Panc1 (cell line): Measurements from ENCODE around the gene ZNF578. TPM values are rescaled to one million over a fixed set of nuclear protein-coding genes. Genes with fewer than 3 reads are reported as not detected.
"Not testable (repeated sequence)": the region's sequence is repeated elsewhere in the genome, so short reads cannot be mapped to it uniquely, and the experiment has no call there.

Source experiments
- ATAC-seq: fragments of 200-7000 bp; cut with Tn5 transposase; 2 replicates; pipeline ENCODE4 v1.9.1; 2020; ENCODE audit warnings: mild to moderate bottlenecking, moderate library complexity
- BruUV-seq: library from RNA; stranded (reverse); fragments of 400-500 nt; replicated peaks from 2 replicates; lab custom pipeline; 2021; lab: Mats Ljungman, UMichigan
- CTCF ChIA-PET: fragments of 300-600 bp; sonication (Branson Sonifier 250); formaldehyde crosslinking; loops from one replicate; lab custom pipeline; 2022; ENCODE audit warnings: antibody characterized with exemption; lab: Charles Lee
- POLR2A ChIA-PET: fragments of 300-600 bp; sonication (Branson Sonifier 250); formaldehyde crosslinking; loops from one replicate; lab custom pipeline; 2022; ENCODE audit warnings: antibody characterized with exemption; lab: Charles Lee
- DNase-seq: peaks from one replicate; pipeline ENCODE4 v3.0.0-alpha.2; 2010; ENCODE audit warnings: low read depth, low spot score
- H3K27ac ChIP-seq: 2 replicates; pipeline ENCODE4 v1.5.1; 2011; ENCODE audit warnings: mild to moderate bottlenecking, low read length, inconsistent platforms
- H3K27me3 ChIP-seq: fragments of 200-500 bp; sonication (Bioruptor generic); 2 replicates; pipeline ENCODE4 v1.6.0; 2014; ENCODE audit warnings: low read length, inconsistent platforms; ENCODE audit not compliant: control insufficient read depth, insufficient read depth
- H3K36me3 ChIP-seq: fragments of 200-500 bp; sonication (Bioruptor generic); 2 replicates; pipeline ENCODE4 v1.5.1; 2014; ENCODE audit warnings: inconsistent platforms, mild to moderate bottlenecking, low read length, moderate library complexity; ENCODE audit not compliant: control insufficient read depth, insufficient read depth
- H3K4me1 ChIP-seq: 2 replicates; pipeline ENCODE4 v1.5.1; 2011; ENCODE audit warnings: inconsistent platforms, mild to moderate bottlenecking, low read length, moderate library complexity; ENCODE audit not compliant: control insufficient read depth, insufficient read depth
- H3K4me3 ChIP-seq, 2 experiments: 2 replicates each; pipeline ENCODE4 v1.5.1; 2011 to 2012; ENCODE audit warnings: low read depth in 2 of 2, low read length in 2 of 2, mild to moderate bottlenecking in 2 of 2, inconsistent platforms in 1 of 2, moderate library complexity in 1 of 2
- H3K9me3 ChIP-seq: fragments of 200-500 bp; sonication (Bioruptor generic); 2 replicates; pipeline ENCODE4 v1.5.1; 2014; ENCODE audit warnings: low read depth, mild to moderate bottlenecking, inconsistent platforms, low read length, moderate library complexity; ENCODE audit not compliant: control insufficient read depth, insufficient read depth
- POLR2AphosphoS5 ChIP-seq: IDR thresholded peaks from 2 replicates; pipeline ENCODE4 v1.6.1; 2012; ENCODE audit warnings: mild to moderate bottlenecking, low read depth, low read length, moderate library complexity
- SIN3A ChIP-seq: IDR thresholded peaks from 2 replicates; pipeline ENCODE4 v1.6.1; 2012; ENCODE audit warnings: low read depth, mild to moderate bottlenecking, low read length, moderate library complexity, borderline replicate concordance; ENCODE audit not compliant: insufficient read depth
- TCF7L2 ChIP-seq: IDR thresholded peaks from 2 replicates; pipeline ENCODE4 v1.6.1; 2011; ENCODE audit warnings: mild to moderate bottlenecking, low read depth, low read length, inconsistent platforms
- in situ Hi-C: cut with HindIII; loops from 2 replicates; pipeline ENCODE4 v1.10.0; 2016; ENCODE audit warnings: low sequenced_read_pairs, low pct_unique_long_range_greater_than_20kb
- intact Hi-C: fragments of 100-400 bp; cut with micrococcal nuclease; formaldehyde crosslinking; loops from one replicate; pipeline ENCODE4 v1.10.0; 2022; ENCODE audit not compliant: unreplicated experiment
- total RNA-seq: library from RNA; stranded (reverse); gene quantifications from one replicate; pipeline ENCODE4 v1.2.1, GENCODE V29; 2021; ENCODE audit not compliant: unreplicated experiment
- TF ChIP-seq, protein P1 (sequence below): fragments of 450-650 bp; IDR thresholded peaks from 2 replicates; pipeline ENCODE4 v1.5.1; 2017; ENCODE audit warnings: mild to moderate bottlenecking
- TF ChIP-seq, protein P2 (sequence below), 2 experiments: IDR thresholded peaks; 2 replicates each; pipeline ENCODE4 v1.6.1; 2011 to 2012; ENCODE audit warnings: low read depth in 2 of 2, control low read depth in 1 of 2, low read length in 1 of 2, mild to moderate bottlenecking in 1 of 2, moderate library complexity in 1 of 2; ENCODE audit not compliant: insufficient read depth in 1 of 2

The ZNF578 gene
- total RNA-seq, 1 experiment from 2014 or later, result not detected

DNA sequence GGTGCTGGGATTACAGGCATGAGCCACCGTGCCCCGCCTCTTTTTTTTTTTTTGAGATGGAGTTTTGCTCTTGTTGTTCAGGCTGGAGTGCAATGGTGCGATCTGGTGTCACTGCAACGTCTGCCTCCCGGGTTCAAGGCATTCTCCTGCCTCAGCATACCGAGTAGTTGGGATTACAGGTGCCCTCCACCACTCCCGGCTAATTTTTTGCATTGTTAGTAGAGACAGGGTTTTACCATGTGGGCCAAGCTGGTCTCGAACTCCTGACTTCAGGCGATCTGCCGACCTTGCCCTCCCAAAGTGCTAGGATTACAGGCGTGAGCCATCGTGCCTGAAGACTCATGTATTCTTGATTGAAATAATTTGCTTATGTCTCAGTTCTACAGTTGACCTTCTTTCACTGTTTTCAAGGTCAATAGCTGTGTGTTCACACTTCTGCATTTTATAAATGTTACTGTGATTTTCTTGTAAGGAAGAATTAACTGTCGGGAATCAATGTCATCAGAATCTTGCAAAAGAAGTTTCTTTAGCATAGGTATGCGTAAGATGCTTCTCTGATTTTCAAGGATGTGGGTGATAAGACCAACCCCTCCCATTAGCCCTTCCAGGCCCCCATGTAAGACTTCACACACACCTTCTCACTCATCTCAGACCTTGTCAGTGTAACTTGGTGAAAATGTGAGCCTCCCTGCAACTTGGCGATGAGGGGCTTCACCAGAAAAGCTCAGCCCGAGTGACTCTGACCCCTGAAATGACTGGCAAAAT lies 104.1 kb downstream of the ZNF578 start:
- POLR2A ChIA-PET, result no interaction called here
- BruUV-seq, result no TSS peak
- DNase-seq, result no peak
- Histone ChIP-seq H3K36me3 (no peaks in the 10 kb centered on the region), H3K27me3 (no peaks in the 10 kb centered on the region), H3K4me3 (no peak overlapping the region), H3K27ac (no peak overlapping the region), H3K9me3 (peaks cover 33% of the 10 kb centered on the region; the same call in 1 of the 2 replicates), H3K4me1 (no peaks in the 10 kb centered on the region)
- CTCF ChIA-PET, result no interaction called here
- ATAC-seq, result no peak
- TF ChIP-seq, protein P1, sequence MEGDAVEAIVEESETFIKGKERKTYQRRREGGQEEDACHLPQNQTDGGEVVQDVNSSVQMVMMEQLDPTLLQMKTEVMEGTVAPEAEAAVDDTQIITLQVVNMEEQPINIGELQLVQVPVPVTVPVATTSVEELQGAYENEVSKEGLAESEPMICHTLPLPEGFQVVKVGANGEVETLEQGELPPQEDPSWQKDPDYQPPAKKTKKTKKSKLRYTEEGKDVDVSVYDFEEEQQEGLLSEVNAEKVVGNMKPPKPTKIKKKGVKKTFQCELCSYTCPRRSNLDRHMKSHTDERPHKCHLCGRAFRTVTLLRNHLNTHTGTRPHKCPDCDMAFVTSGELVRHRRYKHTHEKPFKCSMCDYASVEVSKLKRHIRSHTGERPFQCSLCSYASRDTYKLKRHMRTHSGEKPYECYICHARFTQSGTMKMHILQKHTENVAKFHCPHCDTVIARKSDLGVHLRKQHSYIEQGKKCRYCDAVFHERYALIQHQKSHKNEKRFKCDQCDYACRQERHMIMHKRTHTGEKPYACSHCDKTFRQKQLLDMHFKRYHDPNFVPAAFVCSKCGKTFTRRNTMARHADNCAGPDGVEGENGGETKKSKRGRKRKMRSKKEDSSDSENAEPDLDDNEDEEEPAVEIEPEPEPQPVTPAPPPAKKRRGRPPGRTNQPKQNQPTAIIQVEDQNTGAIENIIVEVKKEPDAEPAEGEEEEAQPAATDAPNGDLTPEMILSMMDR, result no peak
- TF ChIP-seq POLR2AphosphoS5 (no peak), SIN3A (no peak), TCF7L2 (no peak)
- TF ChIP-seq, protein P2, sequence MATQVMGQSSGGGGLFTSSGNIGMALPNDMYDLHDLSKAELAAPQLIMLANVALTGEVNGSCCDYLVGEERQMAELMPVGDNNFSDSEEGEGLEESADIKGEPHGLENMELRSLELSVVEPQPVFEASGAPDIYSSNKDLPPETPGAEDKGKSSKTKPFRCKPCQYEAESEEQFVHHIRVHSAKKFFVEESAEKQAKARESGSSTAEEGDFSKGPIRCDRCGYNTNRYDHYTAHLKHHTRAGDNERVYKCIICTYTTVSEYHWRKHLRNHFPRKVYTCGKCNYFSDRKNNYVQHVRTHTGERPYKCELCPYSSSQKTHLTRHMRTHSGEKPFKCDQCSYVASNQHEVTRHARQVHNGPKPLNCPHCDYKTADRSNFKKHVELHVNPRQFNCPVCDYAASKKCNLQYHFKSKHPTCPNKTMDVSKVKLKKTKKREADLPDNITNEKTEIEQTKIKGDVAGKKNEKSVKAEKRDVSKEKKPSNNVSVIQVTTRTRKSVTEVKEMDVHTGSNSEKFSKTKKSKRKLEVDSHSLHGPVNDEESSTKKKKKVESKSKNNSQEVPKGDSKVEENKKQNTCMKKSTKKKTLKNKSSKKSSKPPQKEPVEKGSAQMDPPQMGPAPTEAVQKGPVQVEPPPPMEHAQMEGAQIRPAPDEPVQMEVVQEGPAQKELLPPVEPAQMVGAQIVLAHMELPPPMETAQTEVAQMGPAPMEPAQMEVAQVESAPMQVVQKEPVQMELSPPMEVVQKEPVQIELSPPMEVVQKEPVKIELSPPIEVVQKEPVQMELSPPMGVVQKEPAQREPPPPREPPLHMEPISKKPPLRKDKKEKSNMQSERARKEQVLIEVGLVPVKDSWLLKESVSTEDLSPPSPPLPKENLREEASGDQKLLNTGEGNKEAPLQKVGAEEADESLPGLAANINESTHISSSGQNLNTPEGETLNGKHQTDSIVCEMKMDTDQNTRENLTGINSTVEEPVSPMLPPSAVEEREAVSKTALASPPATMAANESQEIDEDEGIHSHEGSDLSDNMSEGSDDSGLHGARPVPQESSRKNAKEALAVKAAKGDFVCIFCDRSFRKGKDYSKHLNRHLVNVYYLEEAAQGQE (IDR thresholded peaks at IDR 0.05; ENCODE audit: insufficient read depth in 1 of 2, low read depth in 2 of 2, low read length in 1 of 2), result no peak
- in situ Hi-C loops, result no loop called here
- intact Hi-C loops, result no loop called here

DNA sequence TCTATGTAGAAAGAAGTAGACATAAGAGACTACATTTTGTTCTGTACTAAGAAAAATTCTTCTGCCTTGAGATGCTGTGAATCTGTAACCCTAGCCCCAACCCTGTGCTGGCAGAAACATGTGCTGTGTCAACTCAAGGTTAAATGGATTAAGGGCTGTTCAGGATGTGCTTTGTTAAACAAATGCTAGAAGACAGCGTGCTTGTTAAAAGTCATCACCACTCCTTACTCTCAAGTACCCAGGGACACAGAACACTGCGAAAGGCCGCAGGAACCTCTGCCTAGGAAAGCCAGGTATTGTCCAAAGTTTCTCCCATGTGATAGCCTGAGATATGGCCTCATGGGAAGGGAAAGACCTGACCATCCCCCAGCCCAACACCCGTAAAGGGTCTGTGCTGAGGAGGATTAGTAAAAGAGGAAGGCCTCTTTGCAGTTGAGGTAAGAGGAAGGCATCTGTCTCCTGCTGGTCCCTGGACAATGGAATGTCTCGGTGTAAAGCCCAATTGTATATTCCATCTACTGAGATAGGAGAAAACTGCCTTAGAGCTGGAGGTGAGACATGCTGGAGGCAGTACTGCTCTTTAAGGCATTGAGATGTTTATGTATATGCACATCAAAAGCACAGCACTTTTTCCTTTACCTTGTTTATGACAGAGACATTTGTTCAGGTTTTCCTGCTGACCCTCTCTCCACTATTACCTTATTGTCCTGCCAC lies 105.5 kb downstream of the ZNF578 start:
- H3K4me3 ChIP-seq, intact Hi-C loops, CTCF ChIA-PET, in situ Hi-C loops, DNase-seq, H3K27ac ChIP-seq, ATAC-seq, BruUV-seq, POLR2A ChIA-PET, H3K4me1 ChIP-seq, H3K27me3 ChIP-seq, H3K36me3 ChIP-seq: not testable (repeated sequence)
- H3K9me3 ChIP-seq, result peaks cover 23% of the 10 kb centered on the region; the same call in 1 of the 2 replicates

DNA sequence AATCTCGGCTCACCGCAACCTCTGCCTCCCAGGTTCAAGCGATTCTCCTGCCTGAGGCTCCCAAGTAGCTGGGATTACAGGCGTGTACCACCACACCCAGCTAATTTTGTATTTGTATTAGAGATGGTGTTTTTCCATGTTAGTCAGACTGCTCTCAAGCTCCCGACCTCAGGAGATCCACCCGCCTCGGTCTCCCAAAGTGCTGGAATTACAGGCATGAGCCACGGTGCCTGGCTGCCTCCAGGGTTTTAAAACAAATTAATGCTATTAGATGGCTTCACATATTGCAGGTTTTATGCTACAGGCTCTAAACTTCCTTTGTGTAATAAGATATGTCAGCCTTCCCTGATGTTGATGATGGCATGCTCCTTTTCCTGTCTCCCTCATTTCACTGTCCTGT lies 108.3 kb downstream of the ZNF578 start:
- CTCF ChIA-PET, H3K9me3 ChIP-seq, DNase-seq, in situ Hi-C loops, POLR2A ChIA-PET, H3K36me3 ChIP-seq, H3K4me1 ChIP-seq, H3K4me3 ChIP-seq, BruUV-seq, intact Hi-C loops, H3K27ac ChIP-seq, H3K27me3 ChIP-seq, ATAC-seq: not testable (repeated sequence)

Other genes with a start within 250 kb of the ZNF578 start
- 13.9 TPM for gene ZNF766, start 184.0 kb upstream of the ZNF578 start, total RNA-seq
- 11.5 TPM for gene ZNF480, start 156.4 kb upstream of the ZNF578 start, total RNA-seq
- gene ZNF610, start 117.3 kb upstream of the ZNF578 start, total RNA-seq, result not detected
- 10.9 TPM for gene ZNF880, start 83.6 kb upstream of the ZNF578 start, total RNA-seq
- 9.3 TPM for gene ZNF528, start 55.7 kb upstream of the ZNF578 start, total RNA-seq
- gene ZNF534, start 24.4 kb upstream of the ZNF578 start, total RNA-seq, result not detected
- gene ZNF808, start 74.1 kb downstream of the ZNF578 start, total RNA-seq, result 19.1 TPM
- 16.4 TPM for gene ZNF701, start 116.7 kb downstream of the ZNF578 start, total RNA-seq
- gene ZNF83, start 184.8 kb downstream of the ZNF578 start, total RNA-seq, result 31.9 TPM